HepG2 (cell line): ENCODE data around the gene TEC. TPM values are rescaled to one million over a fixed set of nuclear protein-coding genes. Genes with fewer than 3 reads are reported as not detected.

Experiments used
- ATAC-seq: fragments of 200-7000 bp; cut with Tn5 transposase; 3 replicates; pipeline ENCODE4 v1.9.1; 2020; ENCODE audit warnings: mild to moderate bottlenecking, moderate library complexity
- BruUV-seq: library from RNA; stranded (reverse); fragments of 400-500 nt; replicated peaks from 2 replicates; lab custom pipeline; 2021; lab: Mats Ljungman, UMichigan
- CTCF ChIA-PET: fragments of 300-600 bp; formaldehyde crosslinking; extraction: SDS; loops from one replicate; lab custom pipeline; 2021; ENCODE audit warnings: low total read pairs, inconsistent platforms, low intra/inter-chr PET ratio; lab: Yijun Ruan, JAX
- POLR2A ChIA-PET: fragments of 350-600 bp; sonication (Branson Sonifier 250); formaldehyde crosslinking; loops from one replicate; lab custom pipeline; 2020; ENCODE audit warnings: antibody characterized with exemption, inconsistent platforms; lab: Yijun Ruan, JAX
- DNase-seq: peaks from one replicate; pipeline ENCODE4 v3.0.0-alpha.2; 2015; ENCODE audit warnings: low spot score
- FAIRE-seq: peaks from 3 replicates; lab custom pipeline; 2011; peaks lifted over from hg19 to GRCh38; lab: Jason Lieb, UNC
- H2AFZ ChIP-seq: one replicate; pipeline ENCODE4 v1.6.1; 2011; ENCODE audit warnings: low read length, inconsistent platforms
- H3K27ac ChIP-seq: fragments of 300-600 bp; 3 replicates; pipeline ENCODE4 v1.8.0; 2011; ENCODE audit warnings: mixed run types, mild to moderate bottlenecking, mixed read lengths, low read length, inconsistent platforms; ENCODE audit not compliant: insufficient read depth; ENCODE audit errors: extremely low read length
- H3K27me3 ChIP-seq, 2 experiments: fragments of 200-600 bp in 1 of 2; 2 replicates in 1 of 2; 3 replicates in 1 of 2; pipeline versions ENCODE4 v1.6.0 to v1.8.0; 2011; ENCODE audit warnings: low read length in 2 of 2, mild to moderate bottlenecking in 2 of 2, moderate library complexity in 2 of 2, inconsistent platforms in 1 of 2; ENCODE audit not compliant: insufficient read depth in 2 of 2, control insufficient read depth in 1 of 2
- H3K36me3 ChIP-seq, 2 experiments: fragments of 200-600 bp in 1 of 2; replicated peaks in 1 of 2; 2 replicates in 1 of 2; 3 replicates in 1 of 2; pipeline versions ENCODE4 v1.5.1 to v1.8.0; 2011; ENCODE audit warnings: low read length in 2 of 2, inconsistent platforms in 1 of 2; ENCODE audit not compliant: insufficient read depth in 2 of 2, control insufficient read depth in 1 of 2
- H3K4me1 ChIP-seq: 2 replicates; pipeline ENCODE4 v1.5.1; 2012; ENCODE audit warnings: low read length, inconsistent platforms; ENCODE audit not compliant: insufficient read depth
- H3K4me2 ChIP-seq: 2 replicates; pipeline ENCODE4 v1.6.0; 2011; ENCODE audit warnings: low read depth, low read length, inconsistent platforms
- H3K4me3 ChIP-seq, 3 experiments: fragments of 200-600 bp in 1 of 3; sonication (generic), shearing (Covaris generic) in 1 of 3; replicated peaks in 1 of 3; 2 replicates each; pipeline ENCODE4 v1.5.1; 2011 to 2016; ENCODE audit warnings: low read length in 3 of 3, inconsistent platforms in 2 of 3, low read depth in 2 of 3, mild to moderate bottlenecking in 2 of 3, control low read depth in 1 of 3, mixed read lengths in 1 of 3; ENCODE audit not compliant: insufficient read depth in 1 of 3
- H3K79me2 ChIP-seq: one replicate; pipeline ENCODE4 v1.6.1; 2011; ENCODE audit warnings: low read length, inconsistent platforms; ENCODE audit not compliant: insufficient read depth
- H3K9ac ChIP-seq: 2 replicates; pipeline ENCODE4 v1.6.0; 2011; ENCODE audit warnings: mild to moderate bottlenecking, low read depth, low read length, inconsistent platforms; ENCODE audit not compliant: insufficient read depth
- H3K9me3 ChIP-seq: 2 replicates; pipeline ENCODE4 v1.5.1; 2012; ENCODE audit warnings: mild to moderate bottlenecking, low read length
- H4K20me1 ChIP-seq: 2 replicates; pipeline ENCODE4 v1.6.0; 2011; ENCODE audit warnings: inconsistent platforms, mild to moderate bottlenecking, low read length, moderate library complexity; ENCODE audit not compliant: insufficient read depth
- DMAP1 ChIP-seq: IDR thresholded peaks from 2 replicates; pipeline ENCODE4 v1.6.1; 2016
- NONO ChIP-seq, 2 experiments: fragments of 450-650 bp in 1 of 2; sonication (generic) in 1 of 2; formaldehyde crosslinking in 1 of 2; IDR thresholded peaks in 1 of 2; conservative IDR thresholded peaks in 1 of 2; 2 replicates each; pipeline versions ENCODE4 v1.6.1 to v1.8.0; 2017 to 2022; ENCODE audit warnings: mild to moderate bottlenecking in 1 of 2, missing genetic modification reagents in 1 of 2, moderate library complexity in 1 of 2
- SIX4 ChIP-seq: sonication (generic); formaldehyde crosslinking; IDR thresholded peaks from 2 replicates; pipeline ENCODE4 v1.4.0; 2020; ENCODE audit warnings: missing genetic modification reagents
- SMYD3 ChIP-seq: sonication (generic); formaldehyde crosslinking; IDR thresholded peaks from 2 replicates; pipeline ENCODE4 v1.8.1; 2023; ENCODE audit warnings: mild to moderate bottlenecking, missing genetic modification reagents
- TCF12 ChIP-seq, 2 experiments: fragments of 450-650 bp in 1 of 2; sonication (generic) in 1 of 2; formaldehyde crosslinking in 1 of 2; IDR thresholded peaks; 2 replicates each; pipeline versions ENCODE4 v1.6.1 to v1.8.0; 2017 to 2022; ENCODE audit warnings: antibody characterized with exemption in 1 of 2, mild to moderate bottlenecking in 1 of 2, missing genetic modification reagents in 1 of 2, moderate library complexity in 1 of 2
- TCF7L2 ChIP-seq: IDR thresholded peaks from 2 replicates; pipeline ENCODE4 v1.6.1; 2011; ENCODE audit warnings: mild to moderate bottlenecking, low read depth, low read length, moderate library complexity
- TEAD2 ChIP-seq: sonication (generic); formaldehyde crosslinking; IDR thresholded peaks from 2 replicates; pipeline ENCODE4 v1.9.0; 2021; ENCODE audit warnings: missing genetic modification reagents
- ZBTB20 ChIP-seq: sonication (generic); formaldehyde crosslinking; IDR thresholded peaks from 2 replicates; pipeline ENCODE4 v1.8.1; 2023; ENCODE audit warnings: missing genetic modification reagents, low read depth, mild to moderate bottlenecking, borderline replicate concordance
- ZMYM2 ChIP-seq: sonication (generic); formaldehyde crosslinking; IDR thresholded peaks from 2 replicates; pipeline ENCODE4 v1.8.0; 2022; ENCODE audit warnings: mild to moderate bottlenecking, missing genetic modification reagents
- ZNF33B ChIP-seq: sonication (generic); formaldehyde crosslinking; IDR thresholded peaks from 2 replicates; pipeline ENCODE4 v1.5.1; 2020; ENCODE audit warnings: mild to moderate bottlenecking, missing genetic modification reagents
- ZNF350 ChIP-seq: sonication (generic); formaldehyde crosslinking; IDR thresholded peaks from 2 replicates; pipeline ENCODE4 v1.4.0; 2020; ENCODE audit warnings: mild to moderate bottlenecking, low read depth, missing genetic modification reagents, borderline replicate concordance
- ZNF367 ChIP-seq: sonication (generic); formaldehyde crosslinking; IDR thresholded peaks from 2 replicates; pipeline ENCODE4 v1.4.0; 2020; ENCODE audit warnings: missing genetic modification reagents, borderline replicate concordance
- ZNF547 ChIP-seq: sonication (generic); formaldehyde crosslinking; IDR thresholded peaks from 2 replicates; pipeline ENCODE4 v1.5.1; 2020; ENCODE audit warnings: mild to moderate bottlenecking, missing genetic modification reagents
- ZNF703 ChIP-seq: sonication (generic); formaldehyde crosslinking; IDR thresholded peaks from 2 replicates; pipeline ENCODE4 v1.5.1; 2020; ENCODE audit warnings: missing genetic modification reagents, mild to moderate bottlenecking, moderate library complexity, borderline replicate concordance
- ZNF879 ChIP-seq: sonication (generic); formaldehyde crosslinking; IDR thresholded peaks from 2 replicates; pipeline ENCODE4 v1.8.1; 2023; ENCODE audit warnings: missing genetic modification reagents
- WGBS: methylation state at CpG from one replicate; pipeline ENCODE4 v1.1.6; 2017; ENCODE audit warnings: low lambda C conversion rate; 5-methylcytosine and 5-hydroxymethylcytosine counted together
- in situ Hi-C: cut with HindIII; loops from 2 replicates; pipeline ENCODE4 v1.10.0; 2017; ENCODE audit warnings: low pct_unique_long_range_greater_than_20kb; ENCODE audit not compliant: extremely low pct_ligation_motif_present
- intact Hi-C: fragments of 100-400 bp; cut with micrococcal nuclease; formaldehyde crosslinking; loops from one replicate; pipeline ENCODE4 v1.10.0; 2022; ENCODE audit not compliant: unreplicated experiment
- polyA plus RNA-seq, 8 experiments: library from polyadenylated mRNA; depleted of rRNA in 3 of 8; stranded (reverse) in 7 of 8; unstranded in 1 of 8; fragments of >200 nt; fragmentation: Illumina TruSeq in 4 of 8; extraction: Trizol in 4 of 8; gene quantifications; 2 replicates each; pipeline versions ENCODE4 v1.2.1 to v1.2.3, GENCODE V29; 2011 to 2016; ENCODE audit warnings: low read depth in 4 of 8, missing spikeins in 1 of 8, mixed read lengths in 1 of 8; ENCODE audit not compliant: insufficient read depth in 1 of 8
- total RNA-seq, 5 experiments: library from RNA; depleted of rRNA; stranded (reverse); fragments of >200 nt; fragmentation: Illumina TruSeq; extraction: Trizol; gene quantifications; 2 replicates each; pipeline ENCODE4 v1.2.3, GENCODE V29; 2016; ENCODE audit warnings: low read depth in 1 of 5
- TF ChIP-seq, protein P1 (sequence below): sonication (generic); formaldehyde crosslinking; IDR thresholded peaks from 2 replicates; pipeline ENCODE4 v1.5.0; 2020; ENCODE audit warnings: mild to moderate bottlenecking, missing genetic modification reagents, moderate library complexity

TEC gene
- total and polyA plus RNA-seq, 2 of the 13 experiments (the other 11 are each of a cell fraction or from before 2014, with no cell fraction given), result 0.05 to 0.20 TPM

- H3K9ac ChIP-seq, result no peak overlapping the region
- H3K4me2 ChIP-seq, result no peak overlapping the region
- CTCF ChIA-PET, result no interaction called here
- 28% methylated on average over 3 of the region's 3 CpGs for WGBS
- TF ChIP-seq ZNF703 (no peak), ZNF879 (CRISPR knock-in tag) (no peak), ZNF350 (no peak), ZBTB20 (CRISPR knock-in tag) (no peak), SMYD3 (no peak), ZNF547 (CRISPR knock-in tag) (no peak), SIX4 (CRISPR knock-in tag) (no peak), NONO (IDR thresholded peaks at IDR 0.05) (no peak), NONO (CRISPR knock-in tag; conservative IDR thresholded peaks at IDR 0.05) (no peak), ZMYM2 (CRISPR knock-in tag) (no peak), TCF12 (IDR thresholded peaks at IDR 0.05) (no peak), TCF12 (CRISPR knock-in tag; IDR thresholded peaks at IDR 0.05) (no peak), TEAD2 (CRISPR knock-in tag) (no peak), ZNF33B (CRISPR knock-in tag) (no peak), TCF7L2 (no peak), ZNF367 (CRISPR knock-in tag) (no peak), DMAP1 (CRISPR knock-in tag) (no peak)
- TF ChIP-seq, protein P1, sequence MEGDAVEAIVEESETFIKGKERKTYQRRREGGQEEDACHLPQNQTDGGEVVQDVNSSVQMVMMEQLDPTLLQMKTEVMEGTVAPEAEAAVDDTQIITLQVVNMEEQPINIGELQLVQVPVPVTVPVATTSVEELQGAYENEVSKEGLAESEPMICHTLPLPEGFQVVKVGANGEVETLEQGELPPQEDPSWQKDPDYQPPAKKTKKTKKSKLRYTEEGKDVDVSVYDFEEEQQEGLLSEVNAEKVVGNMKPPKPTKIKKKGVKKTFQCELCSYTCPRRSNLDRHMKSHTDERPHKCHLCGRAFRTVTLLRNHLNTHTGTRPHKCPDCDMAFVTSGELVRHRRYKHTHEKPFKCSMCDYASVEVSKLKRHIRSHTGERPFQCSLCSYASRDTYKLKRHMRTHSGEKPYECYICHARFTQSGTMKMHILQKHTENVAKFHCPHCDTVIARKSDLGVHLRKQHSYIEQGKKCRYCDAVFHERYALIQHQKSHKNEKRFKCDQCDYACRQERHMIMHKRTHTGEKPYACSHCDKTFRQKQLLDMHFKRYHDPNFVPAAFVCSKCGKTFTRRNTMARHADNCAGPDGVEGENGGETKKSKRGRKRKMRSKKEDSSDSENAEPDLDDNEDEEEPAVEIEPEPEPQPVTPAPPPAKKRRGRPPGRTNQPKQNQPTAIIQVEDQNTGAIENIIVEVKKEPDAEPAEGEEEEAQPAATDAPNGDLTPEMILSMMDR (CRISPR knock-in tag), result no peak
- no peaks in the 10 kb centered on the region for H3K79me2 ChIP-seq
- no peak overlapping the region for H3K4me3 ChIP-seq
- no peaks in the 10 kb centered on the region for H3K27me3 ChIP-seq
- H3K27ac ChIP-seq, result no peak overlapping the region
- H3K36me3 ChIP-seq, result no peaks in the 10 kb centered on the region
- no peaks in the 10 kb centered on the region for H4K20me1 ChIP-seq
- H2AFZ ChIP-seq, result no peak overlapping the region
- BruUV-seq, result no TSS peak
- H3K9me3 ChIP-seq, result no peaks in the 10 kb centered on the region
- no peaks in the 10 kb centered on the region for H3K4me1 ChIP-seq
- POLR2A ChIA-PET, result no interaction called here
- in situ Hi-C loops, result no loop called here
- intact Hi-C loops, result no loop called here
- ATAC-seq (no peak), DNase-seq (no peak), FAIRE-seq (no peak)
These were observed 84.8 kb downstream of the TEC start for GRCh38 chr4:48184882-48185281.
